IMR-90 (cell line): ENCODE results near the gene SFR1. TPM values are rescaled to one million over a fixed set of nuclear protein-coding genes. Genes with fewer than 3 reads are reported as not detected.

Source experiments
- ATAC-seq: fragments of 200-7000 bp; cut with Tn5 transposase; 2 replicates; pipeline ENCODE4 v1.9.1; 2020; ENCODE audit warnings: low read depth, mild to moderate bottlenecking, moderate library complexity
- BruUV-seq: library from RNA; stranded (reverse); fragments of 400-500 nt; replicated peaks from 2 replicates; lab custom pipeline; 2021; lab: Mats Ljungman, UMichigan
- CTCF ChIA-PET: fragments of 300-600 bp; formaldehyde crosslinking; extraction: SDS; loops from one replicate; lab custom pipeline; 2021; ENCODE audit warnings: antibody characterized with exemption; lab: Yijun Ruan, JAX
- POLR2A ChIA-PET: fragments of 300-600 bp; sonication (Branson Sonifier 250); formaldehyde crosslinking; loops from one replicate; lab custom pipeline; 2022; ENCODE audit warnings: antibody characterized with exemption; ENCODE audit not compliant: unreplicated experiment; lab: Charles Lee
- DNase-seq: peaks from one replicate; pipeline ENCODE4 v3.0.0; 2013
- H2AFZ ChIP-seq: replicated peaks from 2 replicates; pipeline ENCODE3; 2013; ENCODE audit warnings: low read length, mild to moderate bottlenecking; ENCODE audit not compliant: poor library complexity
- H2AK5ac ChIP-seq: 2 replicates; pipeline ENCODE4 v1.6.1; 2013; ENCODE audit warnings: low read depth, low read length, inconsistent platforms
- H2AK9ac ChIP-seq: replicated peaks from 2 replicates; pipeline ENCODE3; 2013; ENCODE audit warnings: mild to moderate bottlenecking, low read depth, low read length, moderate library complexity; ENCODE audit not compliant: poor library complexity
- H2BK120ac ChIP-seq: 2 replicates; pipeline ENCODE4 v1.6.1; 2013; ENCODE audit warnings: low read depth, low read length, inconsistent platforms
- H2BK15ac ChIP-seq: 3 replicates; pipeline ENCODE4 v1.6.1; 2013; ENCODE audit warnings: low read depth, low read length, inconsistent platforms
- H2BK20ac ChIP-seq: 2 replicates; pipeline ENCODE4 v1.6.1; 2013; ENCODE audit warnings: low read depth, mild to moderate bottlenecking, inconsistent platforms, low read length, moderate library complexity
- H2BK5ac ChIP-seq: 2 replicates; pipeline ENCODE4 v1.6.1; 2013; ENCODE audit warnings: mild to moderate bottlenecking, low read depth, low read length, inconsistent platforms; ENCODE audit not compliant: poor library complexity, severe bottlenecking
- H3K14ac ChIP-seq: replicated peaks from 2 replicates; pipeline ENCODE4 v1.6.1; 2013; ENCODE audit warnings: low read depth, low read length, inconsistent platforms
- H3K18ac ChIP-seq: 2 replicates; pipeline ENCODE4 v1.6.1; 2013; ENCODE audit warnings: low read depth, low read length, control low read depth
- H3K23ac ChIP-seq: 2 replicates; pipeline ENCODE4 v1.6.1; 2013; ENCODE audit warnings: low read depth, low read length, inconsistent platforms
- H3K27ac ChIP-seq: 2 replicates; pipeline ENCODE4 v1.5.1; 2013; ENCODE audit warnings: mild to moderate bottlenecking, control low read depth, low read length; ENCODE audit not compliant: insufficient read depth
- H3K27me3 ChIP-seq: 2 replicates; pipeline ENCODE4 v1.6.1; 2013; ENCODE audit warnings: low read length; ENCODE audit not compliant: control insufficient read depth, insufficient read depth
- H3K36me3 ChIP-seq: 2 replicates; pipeline ENCODE4 v1.6.1; 2013; ENCODE audit warnings: low read length, mixed read lengths; ENCODE audit not compliant: control insufficient read depth, insufficient read depth
- H3K4ac ChIP-seq: 2 replicates; pipeline ENCODE4 v1.6.1; 2013; ENCODE audit warnings: low read depth, low read length, inconsistent platforms
- H3K4me1 ChIP-seq: 2 replicates; pipeline ENCODE4 v1.6.1; 2013; ENCODE audit warnings: low read length, mixed read lengths; ENCODE audit not compliant: control insufficient read depth, insufficient read depth
- H3K4me2 ChIP-seq: 2 replicates; pipeline ENCODE4 v1.6.1; 2013; ENCODE audit warnings: low read depth, mild to moderate bottlenecking, control low read depth, low read length, moderate library complexity
- H3K4me3 ChIP-seq: 2 replicates; pipeline ENCODE4 v1.5.1; 2013; ENCODE audit warnings: low read depth, mild to moderate bottlenecking, control low read depth, low read length, moderate library complexity; ENCODE audit not compliant: insufficient read depth
- H3K56ac ChIP-seq: 2 replicates; pipeline ENCODE4 v1.6.1; 2013; ENCODE audit warnings: low read length, inconsistent platforms; ENCODE audit not compliant: insufficient read depth; ENCODE audit errors: extremely low read depth
- H3K79me1 ChIP-seq, 2 experiments: 2 replicates each; pipeline ENCODE4 v1.6.1; 2013; ENCODE audit warnings: low read length in 2 of 2, inconsistent platforms in 1 of 2, low read depth in 1 of 2
- H3K9ac ChIP-seq: 2 replicates; pipeline ENCODE4 v1.6.1; 2013; ENCODE audit warnings: low read depth, low read length, control low read depth
- H3K9me1 ChIP-seq: 2 replicates; pipeline ENCODE4 v1.6.1; 2013; ENCODE audit warnings: low read length, inconsistent platforms; ENCODE audit not compliant: insufficient read depth
- H3K9me3 ChIP-seq: 2 replicates; pipeline ENCODE4 v1.6.1; 2013; ENCODE audit warnings: low read length; ENCODE audit not compliant: control insufficient read depth, insufficient read depth
- H4K20me1 ChIP-seq: 2 replicates; pipeline ENCODE4 v1.6.1; 2013; ENCODE audit warnings: low read length, inconsistent platforms; ENCODE audit not compliant: insufficient read depth
- H4K5ac ChIP-seq: 2 replicates; pipeline ENCODE4 v1.6.1; 2013; ENCODE audit warnings: mild to moderate bottlenecking, low read depth, low read length, control low read depth
- H4K8ac ChIP-seq, 2 experiments: 2 replicates each; pipeline ENCODE4 v1.6.1; 2013; ENCODE audit warnings: low read depth in 2 of 2, low read length in 2 of 2, control low read depth in 1 of 2, inconsistent platforms in 1 of 2
- H4K91ac ChIP-seq: 2 replicates; pipeline ENCODE4 v1.6.1; 2013; ENCODE audit warnings: low read depth, low read length, inconsistent platforms; ENCODE audit not compliant: insufficient read depth
- CEBPB ChIP-seq: IDR thresholded peaks from 2 replicates; pipeline ENCODE4 v1.6.1; 2012; ENCODE audit warnings: low read depth, low read length, improper control_type of control experiment
- NFE2L2 ChIP-seq: fragments of 150-350 bp; IDR thresholded peaks from 2 replicates; pipeline ENCODE4 v1.6.1; 2016; ENCODE audit warnings: low read depth, mild to moderate bottlenecking, low read length
- WGBS, 2 experiments: methylation state at CpG; one replicate each; pipeline versions ENCODE4 v1.1.5 to v1.1.7; 2013; ENCODE audit warnings: missing lambda C conversion rate in 2 of 2; ENCODE audit not compliant: insufficient read length in 1 of 2; ENCODE audit errors: extremely low coverage in 2 of 2; 5-methylcytosine and 5-hydroxymethylcytosine counted together
- dilution Hi-C: fragments of 300-500 bp; cut with HindIII; formaldehyde crosslinking; loops from one replicate; pipeline ENCODE4 v1.14.3; 2018; ENCODE audit warnings: low sequenced_read_pairs; ENCODE audit not compliant: unreplicated experiment
- in situ Hi-C: fragments of 300-500 bp; cut with MboI; formaldehyde crosslinking; loops from 3 replicates; pipeline ENCODE4 v1.14.3; 2019; ENCODE audit warnings: low sequenced_read_pairs, inconsistent platforms, mixed read lengths
- intact Hi-C: fragments of 100-400 bp; cut with micrococcal nuclease; formaldehyde crosslinking; loops from 2 replicates; pipeline ENCODE4 v1.10.0; 2022
- polyA plus RNA-seq, 3 experiments: library from polyadenylated mRNA; depleted of rRNA; stranded (reverse); fragments of >200 nt; gene quantifications; 2 replicates each; pipeline ENCODE4 v1.2.3, GENCODE V29; 2012; ENCODE audit warnings: low replicate concordance in 1 of 3
- total RNA-seq: library from RNA; depleted of rRNA; stranded (reverse); fragments of >200 nt; gene quantifications from 2 replicates; pipeline ENCODE4 v1.2.3, GENCODE V29; 2012

The SFR1 gene
- total and polyA plus RNA-seq, 2 of the 4 experiments (the other 2 are of a cell fraction), result 1.6 to 2.3 TPM

DNA sequence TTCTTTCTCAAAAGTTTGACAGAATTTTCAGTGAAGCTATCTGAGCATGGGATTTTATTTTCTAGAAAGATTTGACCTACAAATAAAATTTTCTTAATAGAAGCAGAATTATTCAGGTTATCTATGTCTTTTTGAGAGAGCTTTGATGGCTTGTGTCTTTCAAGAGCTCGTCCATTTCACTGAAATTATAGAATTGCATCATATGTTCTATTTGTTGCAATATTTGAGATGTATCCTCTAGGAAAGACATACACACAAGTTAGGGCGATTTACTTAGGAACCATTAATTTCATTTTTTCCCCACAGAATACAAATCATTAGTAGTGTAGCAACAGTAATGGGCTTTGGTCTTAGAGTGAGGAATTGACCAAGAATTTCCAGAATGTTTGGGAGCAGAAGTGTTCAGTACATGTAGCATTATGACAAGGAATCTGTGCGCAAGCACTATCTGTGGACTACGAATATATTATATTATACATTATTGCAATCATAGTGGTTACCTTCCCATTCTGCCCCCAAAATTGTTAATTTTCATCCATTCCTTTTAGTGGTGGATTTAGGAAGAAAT, 23.5 kb upstream of the SFR1 start:
- TF ChIP-seq NFE2L2 (no peak), CEBPB (peak; percentile 73; the same call in 1 of the 2 replicates)

More for the DNA sequence above, 23.5 kb upstream of the SFR1 start:
- H2AFZ ChIP-seq, result no peak overlapping the region
- no peak overlapping the region for H3K4me3 ChIP-seq
- H3K18ac ChIP-seq, result no peak overlapping the region; the same call in 1 of the 2 replicates
- H3K27ac ChIP-seq, result no peak overlapping the region
- ATAC-seq, result no peak
- H3K4ac ChIP-seq, result no peak overlapping the region
- intact Hi-C loops, result no loop called here
- no peaks in the 10 kb centered on the region for H3K36me3 ChIP-seq
- WGBS, 2 experiments, result no CpG with 5 or more reads among the region's 4 CpGs
- H2AK5ac ChIP-seq, result no peak overlapping the region
- H2BK5ac ChIP-seq, result peak overlapping the region; percentile 61
- H4K91ac ChIP-seq, result 0 out of 2 replicates have a peak overlapping the region, but pooled peaks have one; percentile 5
- H3K23ac ChIP-seq, result peak overlapping the region; percentile 75; the same call in 1 of the 2 replicates
- CTCF ChIA-PET, result no interaction called here
- no peak overlapping the region for H3K4me2 ChIP-seq
- peak overlapping the region; percentile 6; the same call in 1 of the 2 replicates for H4K5ac ChIP-seq
- H3K9me1 ChIP-seq, result peaks cover 3% of the 10 kb centered on the region; the same call in 1 of the 2 replicates
- peaks cover 2% of the 10 kb centered on the region; the same call in 1 of the 2 replicates for H3K4me1 ChIP-seq
- dilution Hi-C loops, result no loop called here
- H2BK15ac ChIP-seq, result no peak overlapping the region
- POLR2A ChIA-PET, result no interaction called here
- no peak overlapping the region for H3K9ac ChIP-seq
- no peaks in the 10 kb centered on the region for H4K20me1 ChIP-seq
- no TSS peak for BruUV-seq
- in situ Hi-C loops, result no loop called here
- no peak overlapping the region for H2AK9ac ChIP-seq
- H3K27me3 ChIP-seq, result no peaks in the 10 kb centered on the region
- H3K79me1 ChIP-seq, result no peaks in the 10 kb centered on the region
- H2BK120ac ChIP-seq, result peak overlapping the region; percentile 73; the same call in 1 of the 2 replicates
- H2BK20ac ChIP-seq, result peak overlapping the region; percentile 22; the same call in 1 of the 2 replicates
- peak overlapping the region in 1 of 2 experiments; percentile 72; a peak in 2 of 4 replicates for H4K8ac ChIP-seq
- DNase-seq, result peak; percentile 49
- H3K14ac ChIP-seq, result peak overlapping the region; percentile 67; the same call in 1 of the 2 replicates
- H3K9me3 ChIP-seq, result 0 out of 2 replicates have a peak, but pooled peaks cover 1% of the 10 kb centered on the region
- no peak overlapping the region for H3K56ac ChIP-seq
